ENCODE data around the gene RASL10B.

The RASL10B gene

DNA sequence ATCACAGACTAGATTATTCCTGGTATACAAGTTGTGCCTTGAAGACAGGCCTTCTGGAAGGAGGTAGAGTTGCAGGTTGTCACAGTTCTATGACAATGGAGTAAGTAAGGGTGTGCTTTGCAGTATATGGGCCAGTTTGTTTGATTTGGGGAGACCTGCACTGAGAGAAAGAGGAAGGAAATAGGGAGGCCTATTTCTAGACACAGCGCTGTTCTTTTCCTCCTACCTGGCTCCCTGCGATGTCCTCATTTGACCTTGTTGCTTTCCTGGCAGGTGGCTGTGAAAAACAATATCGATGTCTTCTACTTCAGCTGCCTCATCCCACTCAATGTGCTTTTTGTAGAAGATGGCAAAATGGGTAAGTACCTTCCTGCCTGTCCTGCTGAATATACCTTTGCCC, 22.5 kb upstream of the RASL10B start:
- no peak overlapping the region for H3K4me3 Mint-ChIP-seq
- no peaks in the 10 kb centered on the region for H3K27me3 Mint-ChIP-seq (ENCODE audit: low read depth)
- peaks cover 21% of the 10 kb centered on the region for H3K4me1 Mint-ChIP-seq (ENCODE audit: low read depth)
- DNase-seq (ENCODE audit: low spot score): no peak
- H3K9me3 Mint-ChIP-seq: no peaks in the 10 kb centered on the region
- H3K27ac Mint-ChIP-seq: no peak overlapping the region
- peaks cover 23% of the 10 kb centered on the region for H3K36me3 Mint-ChIP-seq (ENCODE audit: low read depth)

GRCh38 chr17:35709874-35710273, 21.6 kb upstream of the RASL10B start:
- Mint-ChIP-seq H3K36me3 (ENCODE audit: low read depth) (peaks cover 22% of the 10 kb centered on the region), H3K4me3 (no peak overlapping the region), H3K4me1 (ENCODE audit: low read depth) (peaks cover 16% of the 10 kb centered on the region), H3K9me3 (no peaks in the 10 kb centered on the region), H3K27me3 (ENCODE audit: low read depth) (no peaks in the 10 kb centered on the region), H3K27ac (peak overlapping the region; percentile 50)
- no peak for DNase-seq (ENCODE audit: low spot score)

GRCh38 chr17:35710950-35711349, 20.5 kb upstream of the RASL10B start:
- peaks cover 12% of the 10 kb centered on the region for H3K4me1 Mint-ChIP-seq (ENCODE audit: low read depth)
- H3K27me3 Mint-ChIP-seq (ENCODE audit: low read depth): no peaks in the 10 kb centered on the region
- no peak for DNase-seq (ENCODE audit: low spot score)
- H3K9me3 Mint-ChIP-seq: no peaks in the 10 kb centered on the region
- peaks cover 20% of the 10 kb centered on the region for H3K36me3 Mint-ChIP-seq (ENCODE audit: low read depth)
- H3K4me3 Mint-ChIP-seq: no peak overlapping the region
- no peak overlapping the region for H3K27ac Mint-ChIP-seq

DNA sequence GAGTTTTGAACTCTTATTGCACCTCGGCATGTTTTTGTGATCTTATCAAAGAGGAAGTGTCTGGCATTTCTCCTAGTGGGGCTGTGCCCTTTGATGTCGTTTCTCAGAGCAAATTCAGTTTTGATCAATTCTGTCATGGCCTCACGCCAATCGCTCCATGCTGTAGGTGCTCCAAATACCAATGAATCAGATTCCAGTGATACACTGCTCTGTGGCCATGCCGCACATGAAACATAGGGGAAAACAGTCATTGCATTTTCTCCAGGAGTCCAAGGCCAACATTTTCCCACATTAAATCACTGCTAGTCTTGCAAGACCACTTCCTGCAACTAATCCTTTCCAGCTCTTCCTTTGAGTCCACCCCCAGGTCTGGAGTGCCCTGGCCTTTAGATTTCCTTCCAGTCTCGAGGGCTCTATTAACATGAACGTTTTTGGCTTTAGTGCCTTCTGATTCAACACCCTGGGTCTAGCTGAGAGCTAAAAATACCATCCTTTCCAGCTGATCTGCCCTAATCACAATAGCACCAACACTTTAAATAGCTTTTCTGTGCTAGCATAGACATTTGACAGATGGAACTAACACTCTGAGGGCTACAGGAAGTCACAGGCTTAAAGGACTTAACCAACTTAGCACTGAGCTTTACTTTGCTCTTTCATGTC, 18.2 kb upstream of the RASL10B start:
- Mint-ChIP-seq H3K9me3 (no peaks in the 10 kb centered on the region), H3K27ac (no peak overlapping the region), H3K4me3 (no peak overlapping the region), H3K27me3 (ENCODE audit: low read depth) (no peaks in the 10 kb centered on the region), H3K4me1 (ENCODE audit: low read depth) (peaks cover 6% of the 10 kb centered on the region), H3K36me3 (ENCODE audit: low read depth) (peaks cover 27% of the 10 kb centered on the region)
- no peak for DNase-seq (ENCODE audit: low spot score)

DNA sequence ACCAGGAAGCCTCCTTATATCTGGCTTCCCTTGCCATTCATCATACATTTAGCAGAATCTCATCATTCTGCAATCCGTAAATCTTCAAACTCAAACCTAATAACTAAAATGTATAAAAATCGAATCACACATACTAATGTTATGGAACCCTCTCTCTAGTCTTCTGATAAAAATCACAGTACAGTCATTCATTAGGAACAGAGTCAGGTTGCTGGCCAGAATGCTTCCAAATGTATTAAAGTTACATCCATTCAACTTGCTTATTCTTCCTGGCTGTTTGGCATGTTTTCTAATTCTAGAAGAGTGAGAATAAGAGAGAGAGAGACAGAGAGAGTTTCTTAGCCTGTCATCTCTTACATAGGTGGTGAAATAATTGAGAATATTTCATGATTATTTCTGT, 16.5 kb upstream of the RASL10B start:
- H3K4me1 Mint-ChIP-seq (ENCODE audit: low read depth): no peaks in the 10 kb centered on the region
- H3K4me3 Mint-ChIP-seq: no peak overlapping the region
- H3K36me3 Mint-ChIP-seq (ENCODE audit: low read depth): peaks cover 32% of the 10 kb centered on the region
- H3K9me3 Mint-ChIP-seq: no peaks in the 10 kb centered on the region
- no peak overlapping the region for H3K27ac Mint-ChIP-seq
- H3K27me3 Mint-ChIP-seq (ENCODE audit: low read depth): no peaks in the 10 kb centered on the region
- DNase-seq (ENCODE audit: low spot score): no peak

GRCh38 chr17:35715416-35715815, 16.0 kb upstream of the RASL10B start:
- Mint-ChIP-seq H3K9me3 (no peaks in the 10 kb centered on the region), H3K4me3 (no peak overlapping the region), H3K27ac (no peak overlapping the region), H3K27me3 (ENCODE audit: low read depth) (no peaks in the 10 kb centered on the region), H3K36me3 (ENCODE audit: low read depth) (peaks cover 31% of the 10 kb centered on the region), H3K4me1 (ENCODE audit: low read depth) (no peaks in the 10 kb centered on the region)
- DNase-seq (ENCODE audit: low spot score): no peak

GRCh38 chr17:35716173-35716572, 15.3 kb upstream of the RASL10B start:
- Mint-ChIP-seq H3K27me3 (ENCODE audit: low read depth) (no peaks in the 10 kb centered on the region), H3K36me3 (ENCODE audit: low read depth) (peaks cover 29% of the 10 kb centered on the region), H3K27ac (no peak overlapping the region), H3K4me3 (no peak overlapping the region), H3K9me3 (no peaks in the 10 kb centered on the region), H3K4me1 (ENCODE audit: low read depth) (no peaks in the 10 kb centered on the region)
- DNase-seq (ENCODE audit: low spot score): no peak

- no peak overlapping the region for H3K4me3 Mint-ChIP-seq
- H3K27me3 Mint-ChIP-seq (ENCODE audit: low read depth): no peaks in the 10 kb centered on the region
- no peak overlapping the region for H3K27ac Mint-ChIP-seq
- DNase-seq (ENCODE audit: low spot score): no peak
- no peaks in the 10 kb centered on the region for H3K4me1 Mint-ChIP-seq (ENCODE audit: low read depth)
- no peaks in the 10 kb centered on the region for H3K9me3 Mint-ChIP-seq
- peaks cover 27% of the 10 kb centered on the region for H3K36me3 Mint-ChIP-seq (ENCODE audit: low read depth)
Measured at GRCh38 chr17:35716897-35717465, 14.5 kb upstream of the RASL10B start.

DNA sequence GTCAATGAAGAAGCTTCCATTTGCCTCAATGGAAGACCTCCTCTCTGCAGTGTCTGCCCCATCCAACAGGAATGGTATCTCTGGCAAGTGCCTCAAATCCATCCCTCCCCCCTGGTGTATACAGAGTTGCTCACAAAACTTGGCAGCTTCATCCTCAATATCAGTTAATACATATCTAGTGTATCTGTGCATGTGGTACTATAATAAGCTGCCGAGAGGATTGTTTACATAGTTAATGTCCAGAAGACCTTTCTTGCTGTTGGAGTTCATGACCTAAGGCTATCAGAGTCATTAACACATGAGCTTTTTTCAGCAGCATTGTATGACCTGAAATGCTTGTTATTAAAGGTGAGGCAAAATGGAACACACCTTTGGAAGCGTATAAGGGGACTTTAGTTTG, 14.0 kb upstream of the RASL10B start:
- H3K4me1 Mint-ChIP-seq (ENCODE audit: low read depth): no peaks in the 10 kb centered on the region
- peaks cover 29% of the 10 kb centered on the region for H3K36me3 Mint-ChIP-seq (ENCODE audit: low read depth)
- no peak overlapping the region for H3K4me3 Mint-ChIP-seq
- no peaks in the 10 kb centered on the region for H3K9me3 Mint-ChIP-seq
- no peaks in the 10 kb centered on the region for H3K27me3 Mint-ChIP-seq (ENCODE audit: low read depth)
- no peak for DNase-seq (ENCODE audit: low spot score)
- no peak overlapping the region for H3K27ac Mint-ChIP-seq

DNA sequence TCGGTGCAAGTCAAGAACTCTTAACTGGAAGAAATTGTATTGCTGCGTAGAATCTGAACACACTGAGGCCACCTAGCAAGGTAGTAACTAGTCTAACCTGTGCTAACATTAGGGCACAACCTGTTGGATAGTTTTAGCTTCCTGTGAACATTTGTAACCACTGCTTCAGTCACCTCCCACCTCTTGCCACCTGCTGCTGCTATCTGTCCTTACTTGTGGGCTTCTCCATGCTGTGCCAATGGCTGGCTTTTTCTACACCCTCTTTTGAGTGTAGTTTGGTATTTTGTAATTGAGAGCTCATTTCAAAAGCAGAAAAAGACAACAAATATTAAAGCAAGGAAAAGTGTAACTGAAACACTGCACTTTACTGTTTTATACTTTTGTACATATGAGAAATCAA, 7.7 kb upstream of the RASL10B start:
- Mint-ChIP-seq H3K27ac (no peak overlapping the region), H3K36me3 (ENCODE audit: low read depth) (peaks cover 42% of the 10 kb centered on the region), H3K4me1 (ENCODE audit: low read depth) (no peaks in the 10 kb centered on the region), H3K9me3 (no peaks in the 10 kb centered on the region), H3K27me3 (ENCODE audit: low read depth) (no peaks in the 10 kb centered on the region), H3K4me3 (no peak overlapping the region)
- no peak for DNase-seq (ENCODE audit: low spot score)

- H3K27ac Mint-ChIP-seq: no peak overlapping the region
- H3K4me1 Mint-ChIP-seq (ENCODE audit: low read depth): no peaks in the 10 kb centered on the region
- peaks cover 37% of the 10 kb centered on the region for H3K36me3 Mint-ChIP-seq (ENCODE audit: low read depth)
- no peaks in the 10 kb centered on the region for H3K27me3 Mint-ChIP-seq (ENCODE audit: low read depth)
- no peak for DNase-seq (ENCODE audit: low spot score)
- H3K9me3 Mint-ChIP-seq: no peaks in the 10 kb centered on the region
- H3K4me3 Mint-ChIP-seq: no peak overlapping the region
Measured at GRCh38 chr17:35725058-35725457, 6.4 kb upstream of the RASL10B start.

- H3K9me3 Mint-ChIP-seq: no peaks in the 10 kb centered on the region
- no peak overlapping the region for H3K4me3 Mint-ChIP-seq
- no peak overlapping the region for H3K27ac Mint-ChIP-seq
- H3K4me1 Mint-ChIP-seq (ENCODE audit: low read depth): peaks cover 4% of the 10 kb centered on the region
- DNase-seq (ENCODE audit: low spot score): no peak
- peaks cover 4% of the 10 kb centered on the region for H3K27me3 Mint-ChIP-seq (ENCODE audit: low read depth)
- H3K36me3 Mint-ChIP-seq (ENCODE audit: low read depth): peaks cover 38% of the 10 kb centered on the region
Measured at GRCh38 chr17:35725802-35726126, 5.7 kb upstream of the RASL10B start.

DNA sequence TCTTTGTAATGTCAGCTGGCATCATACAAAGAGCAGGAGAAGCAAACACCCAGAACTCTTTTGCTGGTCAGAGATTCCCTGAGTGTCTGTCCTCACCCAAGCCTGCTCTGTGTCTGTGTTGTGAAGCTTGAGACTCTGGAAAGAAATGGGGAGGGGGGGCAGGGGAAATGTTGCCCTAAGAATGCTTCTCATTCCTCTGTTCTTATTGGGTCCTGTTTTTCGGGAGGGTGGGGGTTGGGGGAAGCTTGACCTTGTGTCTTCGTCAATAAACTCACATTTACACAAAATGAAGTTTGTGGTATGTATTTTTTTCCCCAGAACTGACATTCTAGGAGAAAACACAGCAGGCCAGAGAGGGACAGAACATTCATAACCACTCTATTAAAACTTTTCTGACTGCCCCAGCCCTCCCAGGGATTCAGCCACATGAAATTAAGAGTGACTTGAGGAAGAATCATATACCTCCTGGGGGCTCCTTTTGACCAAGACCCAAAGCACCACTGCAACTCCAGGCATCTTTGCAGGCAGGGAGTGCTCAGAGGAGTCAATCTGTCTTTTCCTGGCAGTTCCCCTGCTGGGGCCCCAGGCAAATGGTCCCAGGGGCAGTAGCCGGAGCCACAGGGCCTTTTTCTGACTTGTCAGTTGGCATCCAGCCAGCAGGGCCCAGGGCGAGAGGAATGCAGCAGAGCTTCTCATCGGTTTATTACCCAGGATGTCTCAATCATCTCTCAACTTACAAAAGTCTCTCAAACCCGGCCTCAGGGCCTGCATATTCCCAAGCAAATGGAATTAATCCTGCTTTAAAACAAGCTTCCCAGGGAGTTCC, 5.1 kb upstream of the RASL10B start:
- H3K4me3 Mint-ChIP-seq: no peak overlapping the region
- H3K27ac Mint-ChIP-seq: no peak overlapping the region
- H3K27me3 Mint-ChIP-seq (ENCODE audit: low read depth): peaks cover 9% of the 10 kb centered on the region
- H3K4me1 Mint-ChIP-seq (ENCODE audit: low read depth): peaks cover 9% of the 10 kb centered on the region
- no peak for DNase-seq (ENCODE audit: low spot score)
- peaks cover 40% of the 10 kb centered on the region for H3K36me3 Mint-ChIP-seq (ENCODE audit: low read depth)
- no peaks in the 10 kb centered on the region for H3K9me3 Mint-ChIP-seq

DNA sequence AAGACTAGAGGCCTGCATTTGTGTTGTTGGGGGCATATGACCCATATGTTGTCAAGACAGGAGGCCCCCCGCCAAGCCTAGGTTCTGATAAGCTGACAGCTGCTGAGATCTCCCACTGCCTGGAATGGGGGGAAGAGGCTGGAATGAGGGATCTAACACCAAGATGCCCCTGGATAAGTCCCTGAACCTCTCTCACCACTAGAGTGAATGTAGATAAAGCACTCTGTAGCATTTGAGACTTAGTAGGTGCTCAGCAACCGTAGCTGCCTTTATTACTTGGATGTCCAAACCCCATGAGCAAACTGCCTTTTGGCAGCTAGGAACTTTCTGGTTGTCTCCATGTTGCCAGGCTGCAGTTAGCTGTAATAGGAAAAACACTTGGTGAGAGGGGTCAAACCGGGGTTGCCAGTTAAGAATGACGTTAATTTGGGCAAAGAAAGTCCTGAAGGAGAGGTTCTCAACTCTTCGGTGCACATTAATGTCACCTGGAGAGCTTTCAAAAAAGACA, 4.4 kb upstream of the RASL10B start:
- Mint-ChIP-seq H3K36me3 (ENCODE audit: low read depth) (peaks cover 40% of the 10 kb centered on the region), H3K4me3 (no peak overlapping the region), H3K9me3 (no peaks in the 10 kb centered on the region), H3K27me3 (ENCODE audit: low read depth) (peaks cover 10% of the 10 kb centered on the region), H3K27ac (no peak overlapping the region), H3K4me1 (ENCODE audit: low read depth) (peaks cover 9% of the 10 kb centered on the region)
- no peak for DNase-seq (ENCODE audit: low spot score)
